ENCODE measurements around the gene PFKFB2. TPM values are rescaled to one million over a fixed set of nuclear protein-coding genes. Genes with fewer than 3 reads are reported as not detected.

PFKFB2 gene
- total RNA-seq, 4 donors from 2014 or later: 3.7 to 5.3 (median 4.1) TPM

DNA sequence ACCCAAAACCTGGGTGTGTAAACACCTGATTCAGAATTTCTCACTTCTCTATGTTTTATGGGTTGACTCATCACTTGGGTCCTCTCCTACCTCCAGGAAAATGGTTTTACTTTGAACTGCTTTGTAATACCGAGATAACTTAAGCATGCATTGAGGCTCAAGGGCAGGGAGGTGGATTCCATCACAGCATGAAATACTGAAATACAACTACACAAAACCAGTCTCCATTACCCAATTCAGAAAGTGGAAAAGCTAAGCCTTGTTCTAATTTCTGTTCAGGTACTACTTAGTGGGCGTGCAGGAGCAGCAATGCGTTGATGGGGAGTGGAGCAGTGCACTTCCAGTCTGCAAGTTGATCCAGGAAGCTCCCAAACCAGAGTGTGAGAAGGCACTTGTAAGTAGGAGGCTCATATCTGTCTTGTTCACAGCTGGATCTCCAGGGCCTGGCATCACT, 44.8 kb downstream of the PFKFB2 start:
- WGBS: 89% methylated on average over 3 of the region's 3 CpGs

DNA sequence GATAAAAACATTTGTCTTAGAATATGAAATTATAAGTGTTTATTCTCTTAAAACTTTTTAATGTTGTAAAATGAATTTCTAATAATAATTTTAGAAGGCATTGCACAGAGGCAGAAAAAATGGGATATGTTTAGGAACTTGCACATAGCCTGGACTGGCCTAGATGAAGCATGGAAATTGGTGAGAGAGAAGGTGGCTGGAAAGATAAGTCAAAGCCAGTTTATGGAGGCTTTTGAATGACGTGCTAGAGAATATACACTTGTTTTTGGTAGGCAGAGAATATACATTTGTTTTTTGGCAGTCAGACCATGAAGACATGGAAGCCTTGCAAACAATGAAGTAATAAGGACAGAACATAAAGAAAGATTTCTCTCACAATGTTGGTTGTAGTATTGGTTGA, 48.6 kb downstream of the PFKFB2 start:
- H3K9me3 ChIP-seq: no peaks in the 10 kb centered on the region
- TF ChIP-seq, protein P1, sequence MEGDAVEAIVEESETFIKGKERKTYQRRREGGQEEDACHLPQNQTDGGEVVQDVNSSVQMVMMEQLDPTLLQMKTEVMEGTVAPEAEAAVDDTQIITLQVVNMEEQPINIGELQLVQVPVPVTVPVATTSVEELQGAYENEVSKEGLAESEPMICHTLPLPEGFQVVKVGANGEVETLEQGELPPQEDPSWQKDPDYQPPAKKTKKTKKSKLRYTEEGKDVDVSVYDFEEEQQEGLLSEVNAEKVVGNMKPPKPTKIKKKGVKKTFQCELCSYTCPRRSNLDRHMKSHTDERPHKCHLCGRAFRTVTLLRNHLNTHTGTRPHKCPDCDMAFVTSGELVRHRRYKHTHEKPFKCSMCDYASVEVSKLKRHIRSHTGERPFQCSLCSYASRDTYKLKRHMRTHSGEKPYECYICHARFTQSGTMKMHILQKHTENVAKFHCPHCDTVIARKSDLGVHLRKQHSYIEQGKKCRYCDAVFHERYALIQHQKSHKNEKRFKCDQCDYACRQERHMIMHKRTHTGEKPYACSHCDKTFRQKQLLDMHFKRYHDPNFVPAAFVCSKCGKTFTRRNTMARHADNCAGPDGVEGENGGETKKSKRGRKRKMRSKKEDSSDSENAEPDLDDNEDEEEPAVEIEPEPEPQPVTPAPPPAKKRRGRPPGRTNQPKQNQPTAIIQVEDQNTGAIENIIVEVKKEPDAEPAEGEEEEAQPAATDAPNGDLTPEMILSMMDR (IDR thresholded peaks at IDR 0.05): no peak
- TF ChIP-seq POLR2AphosphoS5 (IDR thresholded peaks at IDR 0.05) (no peak), POLR2A (IDR thresholded peaks at IDR 0.05; ENCODE audit: low read depth) (no peak), EP300 (IDR thresholded peaks at IDR 0.05) (no peak)
- no peak overlapping the region for H3K27ac ChIP-seq (replicated peaks in 1 of 4)
- no peak for DNase-seq (ENCODE audit: extremely low spot score)
- H3K27me3 ChIP-seq: peaks cover 0 to 12% (median 0%) of the 10 kb centered on the region in 4 donors
- H3K36me3 ChIP-seq: no peaks in the 10 kb centered on the region
- 76% methylated on average over 1 of the region's 1 CpG for WGBS
- H3K4me3 ChIP-seq: no peak overlapping the region
- no peaks in the 10 kb centered on the region for H3K4me1 ChIP-seq
- intact Hi-C loops (cut with DNase I): no loop called here

More for the DNA sequence above, 44.8 kb downstream of the PFKFB2 start:
- TF ChIP-seq EP300 (IDR thresholded peaks at IDR 0.05) (no peak), POLR2A (IDR thresholded peaks at IDR 0.05; ENCODE audit: low read depth) (no peak), POLR2AphosphoS5 (IDR thresholded peaks at IDR 0.05) (no peak)
- TF ChIP-seq, protein P1 (IDR thresholded peaks at IDR 0.05): no peak
- no peak for DNase-seq (ENCODE audit: extremely low spot score)
- H3K36me3 ChIP-seq: no peaks in the 10 kb centered on the region
- intact Hi-C loops (cut with DNase I): no loop called here
- peaks cover 0 to 8% (median 0%) of the 10 kb centered on the region in 4 donors for H3K27me3 ChIP-seq
- H3K27ac ChIP-seq (replicated peaks in 1 of 4): no peak overlapping the region
- H3K4me1 ChIP-seq: no peaks in the 10 kb centered on the region
- H3K9me3 ChIP-seq: no peaks in the 10 kb centered on the region
- no peak overlapping the region for H3K4me3 ChIP-seq

DNA sequence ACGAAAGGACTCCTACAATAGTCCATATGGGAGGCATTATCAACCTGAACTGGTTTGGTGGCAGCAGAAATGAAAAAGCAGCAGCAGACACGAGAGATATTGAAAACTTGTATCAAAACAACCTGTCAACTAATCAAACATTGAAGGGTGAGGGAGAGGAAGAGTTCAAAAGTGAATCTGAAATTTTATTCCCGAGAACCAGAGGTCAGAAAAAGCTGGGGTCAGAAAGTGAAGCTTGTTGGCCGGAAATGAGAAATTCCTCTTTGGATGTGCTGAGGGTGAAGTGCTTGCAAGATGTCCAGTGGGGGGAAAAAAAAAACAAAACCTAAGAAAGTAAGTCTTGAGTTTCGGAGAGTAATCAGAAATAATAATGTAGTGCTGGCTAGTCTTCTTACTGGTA, 49.1 kb downstream of the PFKFB2 start:
- intact Hi-C loops (cut with DNase I): no loop called here
- 52% methylated on average over 5 of the region's 5 CpGs for WGBS

DNA sequence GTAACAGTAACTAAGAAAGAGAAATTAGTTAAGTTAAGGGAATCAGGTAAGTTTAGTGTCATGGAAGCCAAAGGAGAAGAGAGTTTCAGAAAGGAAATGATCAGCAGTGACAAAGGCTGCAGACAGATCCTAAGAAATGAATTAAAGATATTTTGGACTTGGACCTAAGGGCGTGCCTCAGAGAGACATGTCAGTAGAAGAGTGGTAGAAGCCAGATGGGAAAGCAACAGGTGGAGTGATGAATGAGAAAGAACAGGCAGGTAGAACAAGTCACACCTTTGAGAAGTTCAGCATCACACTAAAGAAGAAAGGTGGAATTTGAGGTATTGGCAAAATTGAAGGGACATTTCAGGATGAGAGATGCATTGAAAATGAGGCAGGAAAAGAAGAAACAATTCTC, 49.6 kb downstream of the PFKFB2 start:
- DNase-seq (ENCODE audit: extremely low spot score): no peak
- intact Hi-C loops (cut with DNase I): no loop called here
- no peak for TF ChIP-seq POLR2A (IDR thresholded peaks at IDR 0.05; ENCODE audit: low read depth)
- no peak for TF ChIP-seq EP300 (IDR thresholded peaks at IDR 0.05)
- TF ChIP-seq POLR2AphosphoS5 (IDR thresholded peaks at IDR 0.05): no peak
- TF ChIP-seq, protein P1 (IDR thresholded peaks at IDR 0.05): no peak
- Histone ChIP-seq H3K27me3 (peaks cover 0 to 8% (median 0%) of the 10 kb centered on the region in 4 donors), H3K27ac (replicated peaks in 1 of 4) (no peak overlapping the region), H3K4me3 (no peak overlapping the region), H3K4me1 (no peaks in the 10 kb centered on the region), H3K36me3 (no peaks in the 10 kb centered on the region), H3K9me3 (no peaks in the 10 kb centered on the region)
- WGBS: 79% methylated on average over 1 of the region's 1 CpG

More for the DNA sequence above, 49.1 kb downstream of the PFKFB2 start:
- Histone ChIP-seq H3K27ac (replicated peaks in 1 of 4) (no peak overlapping the region), H3K36me3 (no peaks in the 10 kb centered on the region), H3K9me3 (no peaks in the 10 kb centered on the region), H3K4me3 (no peak overlapping the region), H3K27me3 (peaks cover 0 to 8% (median 0%) of the 10 kb centered on the region in 4 donors), H3K4me1 (no peaks in the 10 kb centered on the region)
- no peak for DNase-seq (ENCODE audit: extremely low spot score)
- TF ChIP-seq POLR2A (IDR thresholded peaks at IDR 0.05; ENCODE audit: low read depth) (no peak), POLR2AphosphoS5 (IDR thresholded peaks at IDR 0.05) (no peak), EP300 (IDR thresholded peaks at IDR 0.05) (no peak)
- TF ChIP-seq, protein P1 (IDR thresholded peaks at IDR 0.05): no peak

DNA sequence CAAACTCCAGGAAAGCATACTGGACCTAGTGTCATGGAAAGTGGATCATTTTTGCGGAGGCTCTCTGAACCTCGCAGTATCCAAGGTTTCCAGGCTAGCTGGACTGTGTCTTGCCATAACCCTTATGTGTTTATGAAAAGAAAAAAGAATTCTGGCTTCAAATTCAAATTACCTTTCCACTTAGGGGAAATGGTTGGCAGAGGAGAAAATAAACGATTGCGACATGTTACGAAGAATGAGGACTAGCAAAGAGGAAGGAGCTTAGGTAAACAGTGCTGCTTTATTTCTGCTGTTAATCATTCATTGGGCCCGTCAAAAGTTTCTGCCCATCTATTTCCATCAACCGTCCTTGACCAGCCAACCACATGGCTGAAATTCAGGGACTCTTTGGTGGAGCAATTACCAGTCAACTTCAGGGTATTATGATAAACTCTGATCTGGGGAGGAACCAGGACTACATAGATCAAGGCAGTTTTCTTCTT, 50.9 kb downstream of the PFKFB2 start, which contains the start of gene C4BPA:
Gene C4BPA (plus strand): TSS at position 342 of the 482 bp plus-strand sequence. CDS start 8,793 bp downstream, outside the sequence.
- Histone ChIP-seq H3K4me1 (no peaks in the 10 kb centered on the region), H3K27ac (replicated peaks in 1 of 4) (no peak within 1 kb of the TSS), H3K9me3 (no peaks in the 10 kb centered on the region), H3K27me3 (peaks cover 0 to 14% (median 0%) of the 10 kb centered on the region in 4 donors), H3K36me3 (no peaks in the 10 kb centered on the region), H3K4me3 (no peak within 1 kb of the TSS)
- TF ChIP-seq, protein P1 (IDR thresholded peaks at IDR 0.05): no peak
- no peak for TF ChIP-seq POLR2A (IDR thresholded peaks at IDR 0.05; ENCODE audit: low read depth)
- peak in 1 of 2 donors; percentile 18 for TF ChIP-seq POLR2AphosphoS5 (IDR thresholded peaks at IDR 0.05)
- TF ChIP-seq EP300 (IDR thresholded peaks at IDR 0.05): no peak
- intact Hi-C loops (cut with DNase I): no loop called here
- no peak for DNase-seq (ENCODE audit: extremely low spot score)
- WGBS: 72% methylated on average over 7 of the region's 7 CpGs

Measured in esophagus muscularis mucosa (tissue), 4 donors.